Mucosa of descending colon (tissue), 3 donors: ENCODE data around the gene LNX2. TPM values are rescaled to one million over a fixed set of nuclear protein-coding genes. Genes with fewer than 3 reads are reported as not detected.

ENCODE experiments used
- ATAC-seq: fragments of 200-7000 bp; cut with Tn5 transposase; one replicate; pipeline ENCODE4 v1.9.1; 2020; ENCODE audit warnings: mild to moderate bottlenecking, moderate library complexity
- DNase-seq, 3 donors: peaks; one replicate each; pipeline ENCODE4 v3.0.0-alpha.2; 2020
- H3K36me3 ChIP-seq: fragments of 200-600 bp; one replicate; pipeline ENCODE4 v1.8.0; 2021; ENCODE audit warnings: low read depth, mild to moderate bottlenecking
- H3K4me1 ChIP-seq: fragments of 200-600 bp; one replicate; pipeline ENCODE4 v1.8.0; 2021; ENCODE audit warnings: low read depth, mild to moderate bottlenecking
- H3K4me3 ChIP-seq: fragments of 200-600 bp; one replicate; pipeline ENCODE4 v1.8.0; 2021; ENCODE audit warnings: mild to moderate bottlenecking
- H3K9me3 ChIP-seq: fragments of 200-600 bp; one replicate; pipeline ENCODE4 v1.8.0; 2021; ENCODE audit warnings: mild to moderate bottlenecking
- intact Hi-C, 2 donors: fragments of 100-400 bp; cut with DNase I in 1 of 2; cut with micrococcal nuclease in 1 of 2; formaldehyde crosslinking; loops; one replicate each; pipeline versions ENCODE4 v1.11.0 to v1.11.1; 2022; cut with DNase I, micrococcal nuclease
- total RNA-seq, 3 donors: library from RNA; stranded (reverse); fragmentation: NEBNext Ultra II Directional in 2 of 3; extraction: Animal tissue kit (Norgen Biotek cat#: 25700) in 2 of 3; gene quantifications; one replicate each; pipeline versions ENCODE4 v1.2.1 to v1.2.4, GENCODE V29; 2021 to 2023
- TF ChIP-seq, protein P1 (sequence below): fragments of 200-600 bp; IDR thresholded peaks from one replicate; pipeline ENCODE4 v1.8.0; 2022; ENCODE audit warnings: antibody characterized with exemption, mild to moderate bottlenecking
- donor health status: DM: no; HTN: no; CAD: no; lungs with moderate emphysema.
- donor health status: DM: no; HTN: no; CAD: no.
- donor health status: DM: no; HTN: yes; CAD: no.

The LNX2 gene
- total RNA-seq, 3 donors from 2014 or later = 20.0 to 34.0 (median 26.2) TPM

DNA sequence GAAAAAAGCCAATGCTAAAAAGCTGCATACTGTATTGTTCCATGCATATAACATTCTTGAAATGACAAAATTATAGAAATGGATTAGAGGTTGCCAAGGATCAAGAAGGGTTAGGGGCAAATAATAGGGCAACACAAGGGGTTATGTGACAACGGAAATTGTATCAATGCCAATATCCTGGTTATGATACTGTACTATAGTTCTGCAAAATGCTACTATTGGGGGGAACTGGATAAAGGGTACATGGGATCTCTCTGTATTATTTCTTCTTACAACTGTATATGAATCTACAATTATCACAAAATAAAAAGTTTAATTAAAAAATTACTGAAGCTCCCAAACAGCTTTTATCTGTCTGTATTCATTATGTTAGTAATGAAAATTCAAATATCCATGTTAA, 31.9 kb downstream of the LNX2 start:
- DNase-seq (no peak), ATAC-seq (no peak)
- TF ChIP-seq, protein P1, sequence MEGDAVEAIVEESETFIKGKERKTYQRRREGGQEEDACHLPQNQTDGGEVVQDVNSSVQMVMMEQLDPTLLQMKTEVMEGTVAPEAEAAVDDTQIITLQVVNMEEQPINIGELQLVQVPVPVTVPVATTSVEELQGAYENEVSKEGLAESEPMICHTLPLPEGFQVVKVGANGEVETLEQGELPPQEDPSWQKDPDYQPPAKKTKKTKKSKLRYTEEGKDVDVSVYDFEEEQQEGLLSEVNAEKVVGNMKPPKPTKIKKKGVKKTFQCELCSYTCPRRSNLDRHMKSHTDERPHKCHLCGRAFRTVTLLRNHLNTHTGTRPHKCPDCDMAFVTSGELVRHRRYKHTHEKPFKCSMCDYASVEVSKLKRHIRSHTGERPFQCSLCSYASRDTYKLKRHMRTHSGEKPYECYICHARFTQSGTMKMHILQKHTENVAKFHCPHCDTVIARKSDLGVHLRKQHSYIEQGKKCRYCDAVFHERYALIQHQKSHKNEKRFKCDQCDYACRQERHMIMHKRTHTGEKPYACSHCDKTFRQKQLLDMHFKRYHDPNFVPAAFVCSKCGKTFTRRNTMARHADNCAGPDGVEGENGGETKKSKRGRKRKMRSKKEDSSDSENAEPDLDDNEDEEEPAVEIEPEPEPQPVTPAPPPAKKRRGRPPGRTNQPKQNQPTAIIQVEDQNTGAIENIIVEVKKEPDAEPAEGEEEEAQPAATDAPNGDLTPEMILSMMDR = no peak
- H3K4me1 ChIP-seq = peaks cover 9% of the 10 kb centered on the region
- no peak overlapping the region for H3K4me3 ChIP-seq
- intact Hi-C loops = no loop called here
- H3K9me3 ChIP-seq = no peaks in the 10 kb centered on the region
- no peaks in the 10 kb centered on the region for H3K36me3 ChIP-seq

DNA sequence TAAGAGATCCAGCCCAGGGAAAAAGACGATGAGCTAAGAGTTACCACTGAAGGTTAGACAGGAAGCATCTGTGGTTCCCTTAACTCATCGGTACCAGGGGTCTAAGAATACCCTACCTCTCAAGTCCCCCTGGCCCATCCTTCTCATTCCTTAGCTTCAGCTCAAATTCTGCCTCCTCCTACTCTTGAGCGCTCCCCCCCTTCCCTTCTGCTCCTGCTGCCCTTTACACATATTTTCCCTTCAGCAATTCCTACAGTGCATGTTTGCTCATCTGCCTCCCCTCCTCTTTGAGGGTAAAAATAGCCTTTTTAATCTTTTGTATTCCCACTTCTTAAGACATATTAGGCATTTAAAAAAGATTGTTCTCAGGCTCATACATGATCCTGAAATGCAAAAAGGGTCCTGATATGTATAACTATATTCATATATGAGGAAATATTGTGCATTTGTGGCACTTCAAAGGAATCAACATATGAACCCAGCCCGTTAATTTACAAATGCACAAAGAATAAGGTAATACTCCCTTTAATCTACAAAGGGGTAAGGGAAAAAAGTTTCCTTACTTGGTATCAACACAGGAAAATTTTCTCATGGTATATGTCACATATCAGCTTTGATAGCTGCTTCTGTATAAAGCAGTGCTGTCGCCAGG, 33.1 kb downstream of the LNX2 start:
- H3K36me3 ChIP-seq = no peaks in the 10 kb centered on the region
- TF ChIP-seq, protein P1 = no peak
- DNase-seq (no peak), ATAC-seq (no peak)
- H3K4me1 ChIP-seq = peaks cover 9% of the 10 kb centered on the region
- H3K9me3 ChIP-seq = no peaks in the 10 kb centered on the region
- intact Hi-C loops = no loop called here
- H3K4me3 ChIP-seq = no peak overlapping the region

DNA sequence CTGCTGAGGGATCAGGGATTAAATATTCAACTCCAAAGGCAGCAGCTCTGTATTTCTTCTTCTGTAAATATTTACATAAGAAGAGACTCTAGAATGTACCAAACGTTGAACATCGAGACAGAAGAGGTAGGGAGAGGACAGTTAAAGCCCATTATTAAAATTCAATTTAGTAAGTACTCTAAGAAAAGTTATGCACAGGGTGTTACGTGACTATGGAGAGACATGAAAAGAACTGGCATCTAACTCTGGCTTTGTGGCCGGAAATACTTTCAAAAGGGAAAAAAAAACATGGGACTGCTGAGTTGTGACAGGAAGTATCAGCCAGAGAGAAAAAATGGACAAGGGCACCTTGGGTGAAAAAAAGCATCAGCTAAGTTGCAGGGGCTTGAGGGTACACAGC, 36.7 kb downstream of the LNX2 start:
- peaks cover 9% of the 10 kb centered on the region for H3K4me1 ChIP-seq
- TF ChIP-seq, protein P1 = no peak
- no peaks in the 10 kb centered on the region for H3K36me3 ChIP-seq
- no peaks in the 10 kb centered on the region for H3K9me3 ChIP-seq
- no peak for DNase-seq
- no peak for ATAC-seq
- H3K4me3 ChIP-seq = no peak overlapping the region
- intact Hi-C loops = no loop called here

DNA sequence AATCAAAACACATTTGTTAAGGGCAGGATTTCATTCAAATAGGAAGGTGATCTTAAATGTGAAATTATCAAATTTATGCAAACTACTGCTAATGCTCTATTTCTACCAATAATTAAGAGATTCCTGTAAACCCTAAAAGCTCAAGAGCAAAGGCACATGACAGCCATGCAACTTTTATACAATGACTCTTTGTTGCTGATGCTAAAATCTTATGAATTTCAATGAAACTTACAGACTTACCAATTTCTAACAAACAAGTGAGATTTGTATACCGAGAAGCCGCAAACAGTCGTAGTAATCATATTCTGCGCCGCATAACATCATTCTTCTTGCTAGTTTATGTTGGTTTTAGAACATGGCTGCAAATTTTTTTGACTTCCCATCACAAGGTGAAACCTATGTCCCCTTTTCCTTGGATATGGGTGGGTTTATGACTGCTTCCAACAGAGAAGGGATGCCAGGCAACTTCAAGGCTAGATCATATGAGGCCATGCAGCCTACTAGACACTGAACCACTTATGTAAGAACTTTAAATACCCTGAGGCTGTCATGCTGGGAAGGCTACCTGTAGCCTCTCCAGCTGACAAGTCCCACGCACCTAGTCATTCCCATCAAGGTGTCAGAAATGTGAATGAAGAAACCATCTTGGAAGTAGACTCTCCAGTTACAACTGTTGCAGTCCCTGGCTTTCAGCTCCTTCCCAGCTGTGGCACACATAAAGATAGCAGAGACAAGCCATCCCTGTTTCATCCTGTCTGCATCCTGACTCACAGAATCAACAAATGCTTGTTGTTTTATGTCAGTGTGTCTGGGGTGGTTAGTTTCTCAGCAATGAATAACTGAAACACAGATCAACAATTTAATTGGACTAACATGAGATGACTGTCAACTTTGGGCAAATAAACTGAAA, 42.0 kb downstream of the LNX2 start:
- Histone ChIP-seq H3K4me1 (no peaks in the 10 kb centered on the region), H3K9me3 (no peaks in the 10 kb centered on the region), H3K4me3 (no peak overlapping the region), H3K36me3 (no peaks in the 10 kb centered on the region)
- ATAC-seq (no peak), DNase-seq (no peak)
- TF ChIP-seq, protein P1 = no peak
- intact Hi-C loops = no loop called here

DNA sequence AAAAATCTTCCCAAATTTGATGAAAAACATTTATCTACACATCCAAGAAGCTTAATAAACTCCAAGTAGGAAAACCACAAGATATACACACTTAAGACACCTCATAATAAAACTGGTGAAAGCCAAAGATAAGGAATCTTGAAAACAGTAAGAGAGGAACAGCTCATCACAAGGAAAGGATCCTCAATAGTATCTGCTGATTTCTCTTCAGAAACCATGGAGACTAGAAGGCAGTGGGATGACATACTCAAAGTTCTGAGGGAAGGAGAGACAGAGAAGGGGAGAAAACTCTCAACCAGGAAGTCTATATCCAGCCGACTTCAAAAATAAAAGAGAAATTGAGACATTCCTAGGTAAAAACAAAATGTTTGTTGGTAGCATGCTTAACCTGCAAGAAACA, 45.7 kb downstream of the LNX2 start:
- H3K4me3 ChIP-seq = no peak overlapping the region
- intact Hi-C loops = no loop called here
- ATAC-seq = no peak
- no peak for DNase-seq
- H3K36me3 ChIP-seq = no peaks in the 10 kb centered on the region
- TF ChIP-seq, protein P1 = no peak
- H3K9me3 ChIP-seq = no peaks in the 10 kb centered on the region
- H3K4me1 ChIP-seq = no peaks in the 10 kb centered on the region
